Measurements from ENCODE around the gene RAB11FIP5. TPM values are rescaled to one million over a fixed set of nuclear protein-coding genes. Genes with fewer than 3 reads are reported as not detected.
"Not testable (repeated sequence)": the region's sequence is repeated elsewhere in the genome, so short reads cannot be mapped to it uniquely, and the experiment has no call there.

Gene RAB11FIP5
- total RNA-seq, 1 experiment from 2014 or later = 14.6 TPM

GRCh38 chr2:73111073-73112025 is 1.4 kb downstream of the RAB11FIP5 start:
- DNase-seq (ENCODE audit: low spot score) = peak; percentile 68

- no peak for DNase-seq (ENCODE audit: low spot score)
Measured at GRCh38 chr2:73110168-73111072, 2.3 kb downstream of the RAB11FIP5 start.

GRCh38 chr2:73109431-73110167 is 3.1 kb downstream of the RAB11FIP5 start:
- DNase-seq (ENCODE audit: low spot score) = no peak

GRCh38 chr2:73107211-73107926 is 5.4 kb downstream of the RAB11FIP5 start:
- DNase-seq (ENCODE audit: low spot score) = no peak

GRCh38 chr2:73106791-73107190 is 6.0 kb downstream of the RAB11FIP5 start:
- no peak for DNase-seq (ENCODE audit: low spot score)

GRCh38 chr2:73105511-73105971 is 7.2 kb downstream of the RAB11FIP5 start:
- DNase-seq (ENCODE audit: low spot score) = no peak

- DNase-seq (ENCODE audit: low spot score) = no peak
Measured at GRCh38 chr2:73104933-73105332, 7.8 kb downstream of the RAB11FIP5 start.

GRCh38 chr2:73103018-73103542 is 9.7 kb downstream of the RAB11FIP5 start:
- no peak for DNase-seq (ENCODE audit: low spot score)

- DNase-seq (ENCODE audit: low spot score) = no peak
Measured at GRCh38 chr2:73101626-73102256, 11.0 kb downstream of the RAB11FIP5 start.

GRCh38 chr2:73100956-73101355 is 11.8 kb downstream of the RAB11FIP5 start:
- no peak for DNase-seq (ENCODE audit: low spot score)

GRCh38 chr2:73099486-73099885 is 13.3 kb downstream of the RAB11FIP5 start:
- DNase-seq (ENCODE audit: low spot score) = no peak

GRCh38 chr2:73095910-73096309 is 16.8 kb downstream of the RAB11FIP5 start:
- DNase-seq (ENCODE audit: low spot score) = no peak

- DNase-seq (ENCODE audit: low spot score) = not testable (repeated sequence)
Measured at GRCh38 chr2:73093601-73094218, 19.0 kb downstream of the RAB11FIP5 start.

GRCh38 chr2:73092146-73092783 is 20.5 kb downstream of the RAB11FIP5 start:
- no peak for DNase-seq (ENCODE audit: low spot score)

- no peak for DNase-seq (ENCODE audit: low spot score)
Measured at GRCh38 chr2:73091696-73092095, 21.1 kb downstream of the RAB11FIP5 start.

GRCh38 chr2:73091164-73091563 is 21.6 kb downstream of the RAB11FIP5 start:
- DNase-seq (ENCODE audit: low spot score) = peak; percentile 1

- peak; percentile 48 for DNase-seq (ENCODE audit: low spot score)
Measured at GRCh38 chr2:73089270-73090030, 23.3 kb downstream of the RAB11FIP5 start.

GRCh38 chr2:73088703-73089102 is 24.0 kb downstream of the RAB11FIP5 start:
- no peak for DNase-seq (ENCODE audit: low spot score)
